Measurements from ENCODE around the gene TTC17.

The TTC17 gene

GRCh38 chr11:43537833-43538615, 179.3 kb downstream of the TTC17 start:
- DNase-seq = no peak

- DNase-seq = no peak
Measured at GRCh38 chr11:43541993-43542392, 183.3 kb downstream of the TTC17 start.

GRCh38 chr11:43542750-43543712, 184.3 kb downstream of the TTC17 start:
- no peak for DNase-seq
